Endodermal cell (in vitro differentiated cells): ENCODE data around the gene LMBR1. TPM values are rescaled to one million over a fixed set of nuclear protein-coding genes. Genes with fewer than 3 reads are reported as not detected.
"Not testable (repeated sequence)": the region's sequence is repeated elsewhere in the genome, so short reads cannot be mapped to it uniquely, and the experiment has no call there.

Source experiments
- DNase-seq: peaks from one replicate; pipeline ENCODE4 v3.0.0-alpha.2; 2017
- H3K27ac ChIP-seq: 2 replicates; pipeline ENCODE4 v1.5.1; 2013; ENCODE audit warnings: mild to moderate bottlenecking, low read depth, low read length, moderate library complexity
- H3K27me3 ChIP-seq: 2 replicates; pipeline ENCODE4 v1.6.1; 2013; ENCODE audit warnings: mild to moderate bottlenecking, low read length, moderate library complexity; ENCODE audit not compliant: insufficient read depth, control insufficient read depth, poor library complexity, severe bottlenecking
- H3K36me3 ChIP-seq: 2 replicates; pipeline ENCODE4 v1.7.0; 2013; ENCODE audit warnings: mild to moderate bottlenecking, low read length, moderate library complexity; ENCODE audit not compliant: control insufficient read depth, insufficient read depth
- H3K4me1 ChIP-seq: one replicate; pipeline ENCODE4 v1.7.0; 2013; ENCODE audit warnings: low read length; ENCODE audit not compliant: control insufficient read depth, insufficient read depth
- H3K4me3 ChIP-seq: 2 replicates; pipeline ENCODE4 v1.5.1; 2013; ENCODE audit warnings: mild to moderate bottlenecking, low read length, moderate library complexity
- H3K9ac ChIP-seq: 2 replicates; pipeline ENCODE4 v1.6.1; 2013; ENCODE audit warnings: mild to moderate bottlenecking, low read length, moderate library complexity; ENCODE audit not compliant: poor library complexity, severe bottlenecking; ENCODE audit errors: extremely low read depth
- H3K9me3 ChIP-seq: 2 replicates; pipeline ENCODE4 v1.6.1; 2013; ENCODE audit warnings: mild to moderate bottlenecking, low read length, moderate library complexity; ENCODE audit not compliant: control insufficient read depth
- H3K27ac Mint-ChIP-seq: 2 replicates; pipeline ENCODE4 v1.8.0; 2020; ENCODE audit warnings: mixed read lengths
- H3K27me3 Mint-ChIP-seq: 2 replicates; pipeline ENCODE4 v1.8.0; 2021; ENCODE audit warnings: mild to moderate bottlenecking, mixed read lengths; ENCODE audit not compliant: insufficient read depth
- H3K36me3 Mint-ChIP-seq: 2 replicates; pipeline ENCODE4 v1.8.0; 2020; ENCODE audit warnings: low read depth, mixed read lengths
- H3K4me1 Mint-ChIP-seq: 2 replicates; pipeline ENCODE4 v1.8.0; 2020; ENCODE audit warnings: mixed read lengths
- H3K4me3 Mint-ChIP-seq: 2 replicates; pipeline ENCODE4 v1.8.0; 2020; ENCODE audit warnings: mild to moderate bottlenecking, moderate library complexity, mixed read lengths
- H3K9me3 Mint-ChIP-seq: 2 replicates; pipeline ENCODE4 v1.8.0; 2020; ENCODE audit warnings: mild to moderate bottlenecking, mixed read lengths
- WGBS, 2 experiments: methylation state at CpG; one replicate each; pipeline versions ENCODE4 v1.1.5 to v1.1.7; 2013; ENCODE audit warnings: missing lambda C conversion rate in 2 of 2, mixed read lengths in 1 of 2; ENCODE audit not compliant: insufficient coverage in 1 of 2, insufficient read length in 1 of 2; 5-methylcytosine and 5-hydroxymethylcytosine counted together
- total RNA-seq, 2 donors: library from RNA; stranded (reverse); fragmentation: NEBNext Ultra II Directional in 1 of 2; extraction: Animal tissue kit (Norgen Biotek cat#: 25700) in 1 of 2; gene quantifications; 2 replicates in 1 of 2; 3 replicates in 1 of 2; pipeline ENCODE4 v1.2.1, GENCODE V29; 2021
- TF ChIP-seq, protein P1 (sequence below): fragments of 200-600 bp; sonication (generic); conservative IDR thresholded peaks from 2 replicates; pipeline ENCODE4 v1.5.0; 2021; ENCODE audit warnings: antibody characterized with exemption, mild to moderate bottlenecking

Gene LMBR1
- total RNA-seq, 2 donors from 2014 or later: 80.9 to 88.3 TPM

DNA sequence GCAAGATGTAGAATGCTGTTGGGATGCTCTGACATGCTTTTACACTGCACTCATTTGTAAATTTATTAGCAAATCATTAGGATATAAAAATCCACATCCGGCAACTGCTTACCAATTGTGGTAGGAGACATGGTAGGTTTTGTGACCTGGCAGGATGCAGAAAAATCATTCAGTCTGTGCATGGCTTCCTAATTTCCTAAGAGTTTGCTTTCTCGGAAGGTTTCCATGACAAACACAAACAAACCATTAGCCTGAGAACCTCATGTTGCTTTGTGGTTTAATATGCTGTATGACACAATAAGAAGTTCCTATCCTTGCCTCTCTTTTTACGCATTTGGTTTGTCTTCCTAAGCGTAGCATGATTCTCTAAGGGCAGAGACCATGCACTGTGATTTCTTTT is 14.7 kb upstream of the LMBR1 start:
- no peaks in the 10 kb centered on the region for H3K36me3 ChIP-seq
- no peak overlapping the region for H3K4me3 ChIP-seq
- no peaks in the 10 kb centered on the region for H3K9me3 ChIP-seq
- WGBS, 2 experiments: 92% methylated on average over 4 of the region's 4 CpGs; no CpG with 5 or more reads in 1 of the 2 experiments
- peaks cover 14% of the 10 kb centered on the region for H3K27me3 Mint-ChIP-seq
- H3K27ac ChIP-seq: no peak overlapping the region
- H3K27me3 ChIP-seq: no peaks in the 10 kb centered on the region
- no peak overlapping the region for H3K4me3 Mint-ChIP-seq
- DNase-seq: no peak
- no peaks in the 10 kb centered on the region for H3K4me1 ChIP-seq
- H3K9ac ChIP-seq: no peak overlapping the region
- TF ChIP-seq, protein P1, sequence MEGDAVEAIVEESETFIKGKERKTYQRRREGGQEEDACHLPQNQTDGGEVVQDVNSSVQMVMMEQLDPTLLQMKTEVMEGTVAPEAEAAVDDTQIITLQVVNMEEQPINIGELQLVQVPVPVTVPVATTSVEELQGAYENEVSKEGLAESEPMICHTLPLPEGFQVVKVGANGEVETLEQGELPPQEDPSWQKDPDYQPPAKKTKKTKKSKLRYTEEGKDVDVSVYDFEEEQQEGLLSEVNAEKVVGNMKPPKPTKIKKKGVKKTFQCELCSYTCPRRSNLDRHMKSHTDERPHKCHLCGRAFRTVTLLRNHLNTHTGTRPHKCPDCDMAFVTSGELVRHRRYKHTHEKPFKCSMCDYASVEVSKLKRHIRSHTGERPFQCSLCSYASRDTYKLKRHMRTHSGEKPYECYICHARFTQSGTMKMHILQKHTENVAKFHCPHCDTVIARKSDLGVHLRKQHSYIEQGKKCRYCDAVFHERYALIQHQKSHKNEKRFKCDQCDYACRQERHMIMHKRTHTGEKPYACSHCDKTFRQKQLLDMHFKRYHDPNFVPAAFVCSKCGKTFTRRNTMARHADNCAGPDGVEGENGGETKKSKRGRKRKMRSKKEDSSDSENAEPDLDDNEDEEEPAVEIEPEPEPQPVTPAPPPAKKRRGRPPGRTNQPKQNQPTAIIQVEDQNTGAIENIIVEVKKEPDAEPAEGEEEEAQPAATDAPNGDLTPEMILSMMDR: no peak
- H3K36me3 Mint-ChIP-seq: no peaks in the 10 kb centered on the region
- H3K9me3 Mint-ChIP-seq: peaks cover 7% of the 10 kb centered on the region
- no peak overlapping the region for H3K27ac Mint-ChIP-seq
- H3K4me1 Mint-ChIP-seq: peaks cover 1% of the 10 kb centered on the region

DNA sequence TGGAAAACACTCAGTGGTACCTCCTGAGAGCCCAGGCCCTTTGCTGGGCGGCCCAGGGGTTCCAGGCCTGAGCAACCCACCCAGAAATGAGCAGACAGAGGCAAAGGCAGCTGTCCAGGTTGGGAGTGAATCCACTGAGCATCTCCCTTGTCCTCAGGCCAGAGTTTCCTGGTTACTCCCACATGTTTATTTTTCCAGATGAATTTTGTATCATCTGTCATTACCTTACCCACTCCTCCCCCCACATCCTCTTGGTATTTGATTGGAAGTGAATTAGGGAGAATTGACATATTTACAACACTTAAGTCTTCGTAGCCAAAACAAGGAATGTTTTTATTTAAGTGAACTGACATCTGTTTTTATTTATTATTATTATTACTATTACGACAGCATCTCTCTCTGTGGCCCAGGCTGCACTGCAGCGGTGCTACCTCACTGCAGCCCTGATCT is 13.2 kb upstream of the LMBR1 start:
- H3K4me1 Mint-ChIP-seq: peaks cover 1% of the 10 kb centered on the region
- Histone ChIP-seq H3K4me1 (no peaks in the 10 kb centered on the region), H3K4me3 (no peak overlapping the region), H3K9me3 (no peaks in the 10 kb centered on the region), H3K27me3 (no peaks in the 10 kb centered on the region), H3K9ac (no peak overlapping the region), H3K27ac (no peak overlapping the region), H3K36me3 (no peaks in the 10 kb centered on the region)
- H3K27me3 Mint-ChIP-seq: peaks cover 7% of the 10 kb centered on the region
- no peaks in the 10 kb centered on the region for H3K36me3 Mint-ChIP-seq
- TF ChIP-seq, protein P1: no peak
- no peak overlapping the region for H3K4me3 Mint-ChIP-seq
- peaks cover 2% of the 10 kb centered on the region for H3K9me3 Mint-ChIP-seq
- WGBS, 2 experiments: 92 to 100% methylated on average over 1 to 3 of the region's 4 CpGs
- H3K27ac Mint-ChIP-seq: no peak overlapping the region
- no peak for DNase-seq

DNA sequence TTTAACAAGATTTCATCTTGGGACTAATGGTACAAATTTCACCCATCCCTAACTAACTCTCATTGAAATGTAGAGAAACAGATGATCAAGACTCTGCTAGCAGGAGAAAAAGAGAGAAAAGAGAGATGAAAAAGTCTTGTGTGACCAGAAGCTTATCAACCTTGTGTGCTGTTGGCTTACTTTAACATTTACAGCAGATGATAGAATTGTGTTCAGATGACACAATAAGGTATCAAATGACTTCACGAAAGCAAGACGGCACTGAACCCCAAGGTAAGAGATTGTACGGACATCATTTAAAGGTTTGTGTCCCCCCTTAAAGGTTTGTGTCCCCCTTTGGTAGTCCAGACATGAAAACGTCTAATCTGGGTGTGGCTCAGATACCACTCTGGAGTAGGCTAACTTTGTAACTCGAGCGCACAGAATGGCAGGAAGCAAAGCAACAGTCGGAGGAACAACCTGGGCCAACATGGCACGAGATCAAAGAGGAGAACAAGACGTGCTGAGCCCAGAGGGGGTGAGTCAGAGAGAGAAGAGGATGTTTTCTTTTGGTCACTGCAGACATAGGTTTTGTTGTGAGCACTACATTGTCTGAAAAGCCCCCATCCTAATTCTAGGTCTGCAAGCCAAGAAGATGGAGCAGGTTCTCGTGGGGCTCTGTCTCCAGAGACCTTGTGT is 10.4 kb upstream of the LMBR1 start:
- 82 to 84% methylated on average over 9 to 10 of the region's 10 CpGs for WGBS, 2 experiments
- H3K27me3 Mint-ChIP-seq: peaks cover 9% of the 10 kb centered on the region
- TF ChIP-seq, protein P1: no peak
- no peaks in the 10 kb centered on the region for H3K9me3 Mint-ChIP-seq
- H3K4me1 ChIP-seq: no peaks in the 10 kb centered on the region
- H3K4me3 Mint-ChIP-seq: no peak overlapping the region
- H3K9ac ChIP-seq: no peak overlapping the region
- no peak overlapping the region for H3K4me3 ChIP-seq
- H3K36me3 Mint-ChIP-seq: no peaks in the 10 kb centered on the region
- no peak for DNase-seq
- H3K27me3 ChIP-seq: no peaks in the 10 kb centered on the region
- no peaks in the 10 kb centered on the region for H3K9me3 ChIP-seq
- H3K36me3 ChIP-seq: no peaks in the 10 kb centered on the region
- no peak overlapping the region for H3K27ac ChIP-seq
- H3K4me1 Mint-ChIP-seq: no peaks in the 10 kb centered on the region
- no peak overlapping the region for H3K27ac Mint-ChIP-seq

DNA sequence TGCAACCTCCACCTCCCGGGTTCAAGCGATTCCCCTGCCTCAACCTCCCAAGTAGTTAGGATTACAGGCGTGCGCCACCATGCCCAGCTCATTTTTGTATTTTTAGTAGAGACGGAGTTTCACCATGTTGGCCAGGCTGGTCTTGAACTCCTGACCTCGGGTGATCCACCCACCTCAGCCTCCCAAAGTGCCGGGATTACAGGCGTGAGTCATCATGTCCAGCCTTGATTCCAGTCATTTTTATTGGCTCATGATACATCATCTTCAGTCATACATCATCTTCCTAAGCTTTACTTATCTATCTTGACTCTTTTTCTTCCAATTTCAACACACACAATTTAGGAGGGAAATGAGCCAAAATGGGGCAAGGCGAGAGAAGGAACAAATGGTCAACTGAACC is 7.1 kb upstream of the LMBR1 start:
- H3K27me3 Mint-ChIP-seq: peaks cover 12% of the 10 kb centered on the region

More for the DNA sequence above, 7.1 kb upstream of the LMBR1 start:
- not testable (repeated sequence) for H3K27ac Mint-ChIP-seq, H3K4me1 ChIP-seq, H3K27ac ChIP-seq, H3K4me1 Mint-ChIP-seq, H3K9ac ChIP-seq, DNase-seq, H3K36me3 Mint-ChIP-seq, H3K9me3 ChIP-seq, H3K4me3 Mint-ChIP-seq, H3K27me3 ChIP-seq, H3K9me3 Mint-ChIP-seq, H3K36me3 ChIP-seq, H3K4me3 ChIP-seq
- 83 to 89% methylated on average over 9 of the region's 9 CpGs for WGBS, 2 experiments
